DOHH2 (cell line): ENCODE results near the gene CPEB3.

ENCODE experiments used
- H3F3A ChIP-seq: fragments of 200-600 bp; sonication (generic), shearing (Covaris generic); 2 replicates; pipeline ENCODE4 v1.6.0; 2016; ENCODE audit warnings: antibody characterized with exemption, mild to moderate bottlenecking; ENCODE audit not compliant: control insufficient read depth, insufficient read depth
- H3K27ac ChIP-seq: fragments of 200-600 bp; sonication (generic); 2 replicates; pipeline ENCODE4 v1.5.1; 2014; ENCODE audit warnings: low read depth, mild to moderate bottlenecking, low read length, moderate library complexity
- H3K27me3 ChIP-seq: fragments of 200-600 bp; sonication (generic); 2 replicates; pipeline ENCODE4 v1.6.1; 2014; ENCODE audit warnings: mild to moderate bottlenecking, low read length, mixed read lengths; ENCODE audit not compliant: control insufficient read depth
- H3K36me3 ChIP-seq: fragments of 200-600 bp; sonication (generic); 2 replicates; pipeline ENCODE4 v1.6.1; 2014; ENCODE audit warnings: mild to moderate bottlenecking, low read length, moderate library complexity, mixed read lengths; ENCODE audit not compliant: control insufficient read depth
- H3K4me1 ChIP-seq: fragments of 200-600 bp; sonication (generic); 2 replicates; pipeline ENCODE4 v1.6.1; 2014; ENCODE audit warnings: mild to moderate bottlenecking, low read length, mixed read lengths; ENCODE audit not compliant: control insufficient read depth
- H3K4me2 ChIP-seq: fragments of 200-600 bp; sonication (generic); 2 replicates; pipeline ENCODE4 v1.6.0; 2014; ENCODE audit warnings: mild to moderate bottlenecking, low read length, moderate library complexity
- H3K4me3 ChIP-seq: fragments of 200-600 bp; sonication (generic); 2 replicates; pipeline ENCODE4 v1.5.1; 2014; ENCODE audit warnings: mild to moderate bottlenecking, low read length, mixed read lengths
- H3K79me2 ChIP-seq: fragments of 200-600 bp; sonication (generic); 2 replicates; pipeline ENCODE4 v1.6.1; 2014; ENCODE audit warnings: mild to moderate bottlenecking, low read length, mixed read lengths; ENCODE audit not compliant: control insufficient read depth
- H3K9me2 ChIP-seq: fragments of 200-600 bp; sonication (generic); replicated peaks from 2 replicates; pipeline ENCODE4 v1.6.1; 2014; ENCODE audit warnings: mild to moderate bottlenecking, low read length, mixed read lengths; ENCODE audit not compliant: control insufficient read depth
- H3K9me3 ChIP-seq: fragments of 200-600 bp; sonication (generic); 2 replicates; pipeline ENCODE4 v1.6.1; 2014; ENCODE audit warnings: antibody characterized with exemption, low read length, mixed read lengths; ENCODE audit not compliant: control insufficient read depth, insufficient read depth
- H4K20me1 ChIP-seq: fragments of 200-600 bp; sonication (generic); 2 replicates; pipeline ENCODE4 v1.6.0; 2014; ENCODE audit warnings: low read depth, mild to moderate bottlenecking, antibody characterized with exemption, low read length, moderate library complexity; ENCODE audit not compliant: control insufficient read depth, insufficient read depth
- EZH2phosphoT487 ChIP-seq: fragments of 200-600 bp; sonication (generic); IDR thresholded peaks from 2 replicates; pipeline ENCODE4 v1.6.1; 2017; ENCODE audit warnings: borderline replicate concordance, mild to moderate bottlenecking, antibody characterized with exemption, low read length, moderate library complexity, mixed read lengths
- TF ChIP-seq, protein P1 (sequence below): fragments of 200-600 bp; sonication (generic); IDR thresholded peaks from one replicate; pipeline ENCODE4 v1.5.1; 2014; ENCODE audit warnings: antibody characterized with exemption, mild to moderate bottlenecking, low read depth, low read length; ENCODE audit not compliant: poor library complexity, severe bottlenecking

The CPEB3 gene

DNA sequence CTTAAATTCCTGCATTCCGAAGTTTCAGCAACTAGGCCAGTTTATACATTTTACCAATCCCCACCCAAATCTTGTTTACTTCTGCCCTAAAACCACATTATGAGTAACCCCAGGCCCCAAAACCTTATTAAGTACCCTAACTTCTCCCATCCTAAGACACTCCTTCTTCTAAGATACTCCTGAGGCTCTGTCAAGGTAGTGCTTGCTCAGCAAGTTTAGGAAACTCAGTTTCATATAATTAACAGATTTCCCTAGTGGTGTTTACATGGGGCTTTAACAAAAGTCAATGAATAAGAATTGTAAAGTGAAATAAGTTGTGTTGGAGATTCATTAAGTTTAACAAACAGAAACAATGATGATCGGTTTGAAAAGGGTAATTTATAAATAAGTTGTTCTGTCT, 77.8 kb downstream of the CPEB3 start:
- Histone ChIP-seq H4K20me1 (no peaks in the 10 kb centered on the region), H3K4me1 (peaks cover 7% of the 10 kb centered on the region; the same call in 1 of the 2 replicates), H3K79me2 (no peaks in the 10 kb centered on the region), H3F3A (no peaks in the 10 kb centered on the region), H3K36me3 (no peaks in the 10 kb centered on the region), H3K27me3 (no peaks in the 10 kb centered on the region), H3K9me2 (no peaks in the 10 kb centered on the region), H3K4me3 (no peak overlapping the region), H3K4me2 (no peak overlapping the region), H3K9me3 (no peaks in the 10 kb centered on the region), H3K27ac (no peak overlapping the region)
- TF ChIP-seq EZH2phosphoT487 = no peak
- TF ChIP-seq, protein P1, sequence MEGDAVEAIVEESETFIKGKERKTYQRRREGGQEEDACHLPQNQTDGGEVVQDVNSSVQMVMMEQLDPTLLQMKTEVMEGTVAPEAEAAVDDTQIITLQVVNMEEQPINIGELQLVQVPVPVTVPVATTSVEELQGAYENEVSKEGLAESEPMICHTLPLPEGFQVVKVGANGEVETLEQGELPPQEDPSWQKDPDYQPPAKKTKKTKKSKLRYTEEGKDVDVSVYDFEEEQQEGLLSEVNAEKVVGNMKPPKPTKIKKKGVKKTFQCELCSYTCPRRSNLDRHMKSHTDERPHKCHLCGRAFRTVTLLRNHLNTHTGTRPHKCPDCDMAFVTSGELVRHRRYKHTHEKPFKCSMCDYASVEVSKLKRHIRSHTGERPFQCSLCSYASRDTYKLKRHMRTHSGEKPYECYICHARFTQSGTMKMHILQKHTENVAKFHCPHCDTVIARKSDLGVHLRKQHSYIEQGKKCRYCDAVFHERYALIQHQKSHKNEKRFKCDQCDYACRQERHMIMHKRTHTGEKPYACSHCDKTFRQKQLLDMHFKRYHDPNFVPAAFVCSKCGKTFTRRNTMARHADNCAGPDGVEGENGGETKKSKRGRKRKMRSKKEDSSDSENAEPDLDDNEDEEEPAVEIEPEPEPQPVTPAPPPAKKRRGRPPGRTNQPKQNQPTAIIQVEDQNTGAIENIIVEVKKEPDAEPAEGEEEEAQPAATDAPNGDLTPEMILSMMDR = no peak

DNA sequence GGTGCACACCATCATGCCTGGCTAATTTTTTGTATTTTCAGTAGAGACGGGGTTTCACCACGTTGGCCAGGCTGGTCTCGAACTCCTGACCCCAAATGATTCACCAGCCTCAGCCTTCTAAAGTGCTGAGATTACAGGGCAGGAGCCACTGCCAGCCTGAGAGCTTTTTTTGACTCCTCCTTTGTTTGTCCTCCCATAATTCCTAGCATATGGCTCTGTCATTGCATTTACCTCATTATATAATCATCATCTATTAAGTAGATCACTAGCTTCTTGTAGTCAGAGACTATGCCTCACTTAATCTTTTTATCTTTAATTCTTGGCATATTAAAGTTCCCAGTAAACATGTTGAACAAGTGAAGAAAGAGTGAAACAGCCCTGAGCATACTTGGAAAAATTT, 82.1 kb downstream of the CPEB3 start:
- no peaks in the 10 kb centered on the region for H4K20me1 ChIP-seq
- H3K36me3 ChIP-seq = no peaks in the 10 kb centered on the region
- H3F3A ChIP-seq = no peaks in the 10 kb centered on the region
- H3K4me2 ChIP-seq = no peak overlapping the region
- H3K4me1 ChIP-seq = peaks cover 7% of the 10 kb centered on the region; the same call in 1 of the 2 replicates
- no peaks in the 10 kb centered on the region for H3K79me2 ChIP-seq
- H3K27me3 ChIP-seq = no peaks in the 10 kb centered on the region
- H3K9me3 ChIP-seq = no peaks in the 10 kb centered on the region
- H3K9me2 ChIP-seq = no peaks in the 10 kb centered on the region
- H3K27ac ChIP-seq = no peak overlapping the region
- no peak overlapping the region for H3K4me3 ChIP-seq
- TF ChIP-seq, protein P1 = no peak
- no peak for TF ChIP-seq EZH2phosphoT487

DNA sequence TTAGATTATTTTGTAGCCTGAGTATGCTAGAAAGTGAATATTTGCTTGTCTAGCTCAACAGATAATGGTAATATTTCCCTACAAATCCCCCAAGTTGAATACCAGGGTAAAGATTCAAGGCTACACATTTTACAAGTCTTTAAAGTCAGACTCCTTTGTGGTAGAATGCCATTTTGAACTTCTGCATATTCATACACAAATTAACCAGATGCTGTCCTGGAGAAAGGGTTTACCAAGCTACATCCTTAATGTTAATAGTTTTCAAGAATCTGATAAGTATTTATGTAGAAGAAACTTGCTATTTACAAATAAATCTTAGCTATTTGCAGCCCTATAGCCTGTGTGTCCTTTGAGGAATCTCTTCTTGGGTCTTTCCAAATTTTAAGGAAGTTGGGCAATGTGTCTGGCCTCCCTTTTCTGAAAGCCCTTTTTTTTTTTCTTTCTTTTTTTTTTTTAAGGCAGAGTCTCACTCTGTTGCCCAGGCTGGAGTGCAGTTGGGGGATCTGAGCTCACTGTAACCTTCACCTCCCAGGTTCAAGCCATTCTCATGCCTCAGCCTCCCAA, 82.6 kb downstream of the CPEB3 start:
- Histone ChIP-seq H3K4me2 (no peak overlapping the region), H3K4me3 (no peak overlapping the region), H3K4me1 (peaks cover 7% of the 10 kb centered on the region; the same call in 1 of the 2 replicates), H4K20me1 (no peaks in the 10 kb centered on the region), H3F3A (no peaks in the 10 kb centered on the region), H3K9me2 (no peaks in the 10 kb centered on the region), H3K27ac (no peak overlapping the region), H3K9me3 (no peaks in the 10 kb centered on the region), H3K27me3 (no peaks in the 10 kb centered on the region), H3K36me3 (no peaks in the 10 kb centered on the region), H3K79me2 (no peaks in the 10 kb centered on the region)
- TF ChIP-seq, protein P1 = no peak
- TF ChIP-seq EZH2phosphoT487 = no peak
